Measurements from ENCODE around the gene CHST8.

CHST8 gene

GRCh38 chr19:33795370-33796163, 173.8 kb downstream of the CHST8 start:
- DNase-seq (ENCODE audit: low read depth): no peak

DNA sequence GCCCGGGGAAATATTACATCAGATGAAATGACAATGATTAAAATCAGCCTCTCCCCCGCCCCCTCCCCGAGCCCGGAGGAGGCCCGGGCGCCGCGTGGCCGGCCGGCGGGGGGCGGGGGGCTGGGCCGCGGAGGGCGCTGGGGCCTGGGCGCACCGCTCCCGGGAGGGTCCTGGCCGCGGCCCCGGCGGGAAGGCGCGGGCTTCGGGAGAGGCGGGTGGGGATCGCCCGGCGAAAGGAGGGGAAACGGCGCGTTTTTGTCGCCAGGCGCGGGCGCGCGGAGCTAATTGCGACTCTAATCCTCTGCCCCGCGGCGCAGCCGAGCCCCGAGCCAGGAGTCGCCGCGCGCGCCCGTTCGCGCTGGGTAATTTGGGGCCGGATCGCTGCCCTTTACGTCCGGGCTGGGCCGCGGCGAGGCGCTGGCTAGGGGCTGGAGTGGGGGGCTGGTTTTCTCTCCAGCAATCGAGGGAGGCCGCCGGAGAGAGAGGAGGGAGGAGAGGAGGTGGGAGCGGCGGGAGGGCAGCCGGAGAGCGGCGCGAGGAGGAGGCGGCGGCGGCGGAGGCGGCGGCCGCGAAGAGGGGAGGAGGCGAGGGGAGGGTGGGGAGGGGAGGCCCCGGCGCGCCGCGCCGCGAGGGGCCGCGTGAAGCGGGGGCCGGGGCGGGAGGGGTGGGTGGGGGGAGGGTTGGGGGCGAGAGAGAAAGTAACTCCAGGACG, 174.6 kb downstream of the CHST8 start, which contains the start of gene KCTD15:
Gene KCTD15 (plus strand): TSS at position 707 of the 712 bp plus-strand sequence. CDS start 3,585 bp downstream, outside the sequence.
- DNase-seq (ENCODE audit: low read depth): no peak

DNA sequence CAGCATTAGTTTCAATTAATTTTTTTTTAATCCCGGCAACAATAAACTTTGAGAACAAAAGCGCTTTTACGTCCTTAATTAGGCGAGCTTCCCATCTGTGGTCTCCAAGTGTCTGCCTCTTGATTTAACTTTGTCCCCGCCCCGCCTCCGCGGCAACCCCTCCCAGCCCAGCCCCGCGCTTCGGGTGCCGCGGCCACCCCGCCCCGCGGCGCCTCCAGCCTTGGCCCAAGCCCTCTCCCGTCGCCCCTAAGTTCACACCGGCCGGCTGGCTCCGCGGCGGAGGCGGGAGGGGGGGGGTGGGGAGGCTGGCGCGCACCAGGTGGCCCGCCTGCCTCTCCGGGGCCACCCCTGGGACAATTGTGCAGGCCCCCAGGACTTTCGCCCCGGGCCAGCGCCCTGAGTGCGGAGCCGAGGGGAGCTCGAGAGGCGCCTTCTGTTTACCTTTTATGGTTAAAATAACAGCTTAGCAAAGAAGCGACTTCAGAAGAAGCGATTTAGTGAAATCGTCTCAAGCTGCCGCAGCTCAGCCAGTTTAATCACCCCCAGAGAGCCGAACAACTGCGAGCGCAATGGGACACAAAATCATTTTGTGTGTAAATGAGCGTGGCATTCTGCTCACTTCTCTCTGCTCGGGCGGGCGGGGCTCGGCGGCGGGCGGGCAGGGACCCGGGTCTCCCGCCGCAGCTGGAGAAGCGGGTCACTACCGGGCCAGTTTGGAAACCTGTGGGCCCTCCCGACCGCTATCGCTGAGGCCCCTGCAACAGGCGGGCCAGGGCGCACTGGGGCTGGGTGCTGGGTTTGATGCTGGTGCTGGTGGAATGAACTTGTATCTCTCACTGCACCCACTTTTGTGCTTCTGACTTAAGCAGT, 176.3 kb downstream of the CHST8 start:
- no peak for DNase-seq (ENCODE audit: low read depth)

DNA sequence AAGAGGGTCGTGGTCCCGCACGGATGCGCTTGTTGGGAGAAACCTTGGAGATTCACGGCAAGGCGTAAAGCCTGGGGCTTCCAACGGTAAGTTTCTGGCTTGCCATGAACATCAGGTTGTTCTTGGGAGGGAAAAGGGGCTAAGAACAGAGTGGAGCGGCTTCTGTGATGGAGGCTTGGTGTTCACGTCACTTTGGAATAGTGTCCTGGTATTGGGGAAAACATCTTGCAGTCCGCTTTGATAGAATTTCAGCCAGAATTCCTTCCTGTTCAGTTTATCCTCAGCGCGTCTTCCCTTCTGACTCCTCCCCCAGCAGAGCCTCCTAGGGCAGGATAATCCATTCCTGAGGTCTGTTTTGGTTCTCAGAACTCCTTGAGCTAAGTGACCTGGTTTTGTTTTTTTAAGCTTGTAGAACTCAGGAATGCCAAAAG, 176.9 kb downstream of the CHST8 start:
- no peak for DNase-seq (ENCODE audit: low read depth)

DNA sequence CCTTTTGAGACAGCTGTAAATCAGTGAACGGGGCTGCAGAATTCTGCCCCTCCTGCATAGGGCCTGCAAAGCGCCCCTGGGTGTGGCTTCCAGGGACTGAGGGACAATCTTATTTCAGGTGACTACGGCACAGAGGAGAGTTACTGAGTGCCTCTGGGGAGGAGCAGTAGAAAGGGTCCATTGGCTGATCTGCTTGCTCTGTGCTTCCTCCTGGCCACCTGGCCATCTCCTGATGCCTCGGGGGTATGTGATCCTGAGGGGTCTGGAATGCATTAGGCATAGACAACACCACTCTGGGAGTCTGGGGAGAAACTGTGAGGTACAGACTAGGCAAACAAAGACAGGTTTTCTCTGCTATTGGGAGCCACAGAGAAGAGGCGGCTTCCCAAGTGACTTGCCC, 177.7 kb downstream of the CHST8 start:
- DNase-seq (ENCODE audit: low read depth): no peak

DNA sequence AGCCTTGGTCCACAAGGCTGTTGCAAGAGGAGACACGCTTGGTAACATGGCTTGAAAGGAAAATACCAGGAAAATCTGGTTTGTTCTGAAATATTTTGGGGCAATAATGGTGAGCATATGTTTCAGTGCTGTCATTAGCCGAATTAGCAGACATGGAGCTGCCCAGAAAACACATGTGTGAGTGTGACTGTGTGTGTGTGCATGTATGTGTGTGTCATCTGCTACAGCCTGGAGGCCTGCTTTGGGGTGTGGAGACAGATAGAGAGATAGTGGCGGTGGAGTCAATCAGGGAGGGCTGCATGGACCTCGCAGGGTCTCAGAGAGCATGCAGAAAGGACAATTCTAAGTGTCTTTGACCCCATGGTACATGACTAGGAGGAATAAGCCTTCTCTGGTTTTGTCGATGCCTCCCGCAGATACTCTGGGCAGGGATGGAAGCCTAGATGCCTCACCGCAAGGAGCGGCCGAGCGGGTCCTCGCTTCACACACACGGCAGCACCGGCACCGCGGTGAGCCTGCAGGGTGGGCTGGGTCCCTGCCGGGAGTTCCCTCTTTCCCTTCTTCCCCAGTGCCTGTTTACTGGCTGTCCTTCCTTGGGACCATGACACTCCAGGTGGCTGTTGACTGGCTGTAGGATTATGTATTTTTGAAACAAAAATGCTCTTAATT, 178.4 kb downstream of the CHST8 start:
- no peak for DNase-seq (ENCODE audit: low read depth)

DNA sequence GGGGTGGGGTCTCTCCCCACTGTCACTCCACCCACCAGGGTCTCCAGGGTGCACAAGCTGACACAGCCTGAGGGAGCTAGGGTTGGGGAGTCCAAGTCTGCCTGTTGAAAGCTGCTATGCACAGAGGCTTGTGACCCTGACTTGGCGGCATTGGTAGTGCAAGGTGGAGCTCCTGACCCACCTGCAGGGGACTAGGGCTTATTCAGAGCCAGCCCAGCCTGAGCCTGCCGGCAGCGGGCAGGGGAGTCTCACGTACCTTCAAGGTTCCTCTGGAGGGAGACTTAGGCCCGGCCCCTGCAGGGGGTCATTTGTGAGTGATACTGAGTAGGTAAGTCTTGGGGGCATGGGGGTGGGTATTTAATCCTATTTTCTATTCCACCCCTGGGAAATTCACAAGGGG, 179.7 kb downstream of the CHST8 start:
- DNase-seq (ENCODE audit: low read depth): no peak

- no peak for DNase-seq (ENCODE audit: low read depth)
Measured at GRCh38 chr19:33802001-33802400, 180.2 kb downstream of the CHST8 start.

DNA sequence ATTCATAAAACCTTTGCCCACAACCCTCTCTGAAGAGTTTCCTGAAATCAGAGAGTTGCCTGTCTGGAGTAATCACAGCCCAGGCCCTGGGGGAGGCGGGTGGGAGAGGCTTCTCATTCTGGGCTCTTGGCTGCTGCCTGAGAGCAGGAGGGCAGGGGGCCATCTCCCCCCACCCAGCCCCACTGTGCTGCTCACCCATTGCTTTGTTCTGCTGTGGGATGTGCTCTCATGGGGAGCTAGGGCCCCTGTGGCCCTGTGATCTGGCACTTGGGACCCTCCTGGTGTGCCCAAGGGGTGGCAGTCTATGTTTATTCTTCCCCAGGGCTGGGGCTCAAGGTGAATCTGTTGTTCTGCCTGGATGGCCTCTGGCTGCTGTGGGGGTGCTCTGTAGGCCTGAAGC, 181.0 kb downstream of the CHST8 start:
- no peak for DNase-seq (ENCODE audit: low read depth)

DNA sequence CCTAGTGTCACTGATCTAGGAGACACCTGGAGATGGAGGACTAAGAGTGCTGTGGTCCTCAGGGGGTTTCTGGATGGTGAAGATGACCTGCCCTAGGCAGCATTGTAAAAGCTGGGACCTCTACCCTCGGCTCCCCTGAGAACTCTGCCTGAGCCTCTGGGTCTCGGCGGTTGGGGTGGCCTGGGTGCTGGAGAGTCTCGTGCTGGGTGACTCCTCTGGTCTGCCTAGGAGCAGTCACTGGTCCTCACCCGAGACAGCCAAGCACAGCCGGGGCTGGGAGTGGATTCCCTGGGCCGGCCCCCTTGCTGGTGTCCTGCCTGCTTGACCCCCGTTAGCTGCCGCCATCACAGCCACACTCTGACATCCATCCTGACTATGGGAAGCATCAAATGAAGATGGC, 181.6 kb downstream of the CHST8 start:
- no peak for DNase-seq (ENCODE audit: low read depth)

- DNase-seq (ENCODE audit: low read depth): no peak
Measured at GRCh38 chr19:33804021-33804799, 182.5 kb downstream of the CHST8 start.

- no peak for DNase-seq (ENCODE audit: low read depth)
Measured at GRCh38 chr19:33805313-33805712, 183.6 kb downstream of the CHST8 start.

GRCh38 chr19:33805840-33806433, 184.2 kb downstream of the CHST8 start:
- DNase-seq (ENCODE audit: low read depth): no peak

DNA sequence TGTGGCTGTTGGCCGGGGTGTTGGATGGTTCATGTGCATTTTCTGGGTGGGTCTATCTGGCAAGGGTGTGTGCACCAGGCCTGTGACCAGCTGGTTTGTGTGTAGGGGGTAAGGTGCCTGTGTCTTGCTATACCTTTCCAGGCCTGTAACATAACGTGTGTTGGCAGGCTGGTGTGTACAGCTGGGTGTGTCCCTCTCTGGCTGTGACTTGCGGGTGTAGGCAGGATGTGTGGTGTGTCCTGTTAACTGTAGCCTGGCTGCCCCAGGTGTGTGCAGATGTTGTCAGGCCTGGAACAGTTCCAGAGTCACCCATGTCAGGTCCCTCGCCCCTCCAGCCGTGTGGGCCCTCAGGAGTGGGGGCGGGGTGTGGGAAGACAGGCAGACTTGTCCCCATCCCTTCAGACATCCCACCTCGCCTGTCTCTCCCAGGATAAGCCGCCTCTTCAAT, 184.7 kb downstream of the CHST8 start:
- no peak for DNase-seq (ENCODE audit: low read depth)

- DNase-seq (ENCODE audit: low read depth): no peak
Measured at GRCh38 chr19:33808399-33808798, 186.6 kb downstream of the CHST8 start.

GRCh38 chr19:33809960-33810359, 188.2 kb downstream of the CHST8 start:
- DNase-seq (ENCODE audit: low read depth): no peak

DNA sequence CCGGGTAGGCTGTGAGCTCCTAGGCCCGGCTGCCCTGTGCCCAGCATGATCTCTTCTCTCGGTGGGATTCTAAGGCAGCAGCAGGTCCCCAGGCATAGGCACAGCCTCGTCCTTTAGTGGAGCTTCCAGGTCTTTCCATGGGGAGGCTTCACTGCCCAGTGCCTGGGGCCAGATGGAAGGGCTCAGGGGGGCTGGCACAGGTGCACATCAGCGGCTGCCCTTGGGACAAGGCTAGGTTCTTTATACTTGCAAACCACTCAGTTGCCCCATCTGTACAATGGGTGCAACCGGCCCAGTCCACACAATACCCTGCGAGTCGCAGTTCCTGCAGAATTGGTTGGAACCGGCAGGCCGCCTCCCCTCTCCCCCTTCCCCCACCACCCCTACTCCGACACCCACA, 189.1 kb downstream of the CHST8 start:
- no peak for DNase-seq (ENCODE audit: low read depth)

- DNase-seq (ENCODE audit: low read depth): no peak
Measured at GRCh38 chr19:33811246-33811645, 189.5 kb downstream of the CHST8 start.

DNA sequence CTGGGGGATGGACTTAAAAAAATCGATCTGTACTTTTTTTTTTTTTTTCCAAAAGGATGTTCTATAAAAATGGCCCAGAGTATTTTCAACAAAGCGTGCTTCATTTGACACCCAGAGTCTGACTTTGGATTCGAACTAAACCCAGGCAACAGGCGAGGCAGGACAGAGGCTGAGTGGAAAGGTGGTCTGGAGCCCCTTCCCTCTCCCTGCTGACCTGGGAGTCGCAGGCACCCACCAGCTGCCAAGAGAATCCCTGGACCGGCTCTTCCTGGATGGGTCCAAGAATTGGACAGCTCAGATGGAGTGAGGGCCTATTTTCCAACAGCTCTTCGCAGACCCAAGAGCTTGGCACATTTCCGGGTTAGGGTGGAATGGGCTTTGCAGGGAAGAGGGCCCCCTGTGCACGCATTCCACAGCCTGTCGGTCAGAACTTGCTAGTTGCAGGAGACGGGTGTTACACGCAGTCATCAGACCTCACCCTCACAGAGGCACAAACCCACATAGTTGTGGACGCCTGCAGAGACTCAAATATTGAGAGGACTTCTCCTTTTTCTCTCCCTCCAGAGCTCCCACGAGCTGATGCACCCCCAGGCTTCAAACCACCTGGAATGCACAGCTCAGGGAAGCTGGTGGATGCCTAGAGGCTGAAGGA, 190.1 kb downstream of the CHST8 start:
- DNase-seq (ENCODE audit: low read depth): no peak

Data from stimulated activated CD8-positive, alpha-beta memory T cell treated with anti-CD3 and anti-CD28 coated beads, Interleukin-7, amount 100 ng/mL, for 24 hours (primary cell).